Measurements from ENCODE around the gene HPX. TPM values are rescaled to one million over a fixed set of nuclear protein-coding genes. Genes with fewer than 3 reads are reported as not detected.

HPX gene
- total and polyA plus RNA-seq, 2 of the 13 experiments (the other 11 are each of a cell fraction or from before 2014, with no cell fraction given) = 9.2 to 57.4 TPM

DNA sequence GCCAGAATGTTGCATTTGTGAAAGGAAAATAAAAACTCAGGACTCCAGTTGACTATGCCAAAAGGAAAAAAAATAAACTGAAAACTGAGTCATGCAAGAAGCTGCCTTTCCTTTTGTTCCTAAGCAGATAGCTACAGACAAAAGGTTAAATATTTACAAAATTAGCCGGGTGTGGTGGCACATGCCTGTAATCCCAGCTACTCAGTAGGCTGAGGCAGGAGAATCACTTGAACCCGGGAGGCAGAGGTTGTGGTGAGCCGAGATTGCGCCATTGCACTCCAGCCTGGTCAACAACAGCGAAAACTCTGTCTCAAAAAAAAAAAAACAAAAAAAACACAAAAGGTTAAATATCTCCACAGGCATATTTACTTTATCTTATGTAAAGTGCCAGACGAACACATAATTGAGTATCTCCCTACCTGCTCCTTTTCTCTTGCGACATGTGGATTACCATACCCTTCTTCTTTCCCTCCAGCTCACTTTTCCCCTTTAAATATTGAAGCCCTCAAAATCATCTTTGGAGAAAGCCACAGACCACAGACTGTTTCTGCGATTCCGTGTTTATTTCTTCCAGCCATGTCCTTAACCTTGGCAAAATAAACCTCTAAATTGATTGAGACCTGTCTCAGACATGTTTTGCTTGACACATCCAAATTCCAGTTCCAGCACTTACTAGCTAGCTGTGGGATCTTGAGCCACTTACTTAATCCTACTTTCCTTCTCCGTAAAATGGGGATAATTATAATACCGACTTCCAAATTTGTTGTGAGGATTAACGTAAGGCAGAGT lies 52.8 kb downstream of the HPX start (continued):
- TF ChIP-seq EP300 (IDR thresholded peaks at IDR 0.05; ENCODE audit: low read depth in 2 of 2, low read length in 2 of 2) (no peak), EP300 (CRISPR knock-in tag; IDR thresholded peaks at IDR 0.05; ENCODE audit: borderline replicate concordance) (no peak), ZNF710 (CRISPR knock-in tag; IDR thresholded peaks at IDR 0.05; ENCODE audit: borderline replicate concordance) (no peak), IKZF4 (CRISPR knock-in tag; IDR thresholded peaks at IDR 0.05; ENCODE audit: borderline replicate concordance, low read depth, not compliant biosample characterization) (no peak), TOPORS (CRISPR knock-in tag; IDR thresholded peaks at IDR 0.05) (no peak), YY1 (IDR thresholded peaks at IDR 0.05; ENCODE audit: insufficient read depth, insufficient replicate concordance, low read depth, low read length) (no peak), ZNF629 (CRISPR knock-in tag; conservative IDR thresholded peaks at IDR 0.05) (0 out of 2 replicates have a peak, but pooled peaks have one; percentile 22), CEBPB (IDR thresholded peaks at IDR 0.05; ENCODE audit: borderline replicate concordance, low read depth, low read length) (no peak), ZNF687 (CRISPR knock-in tag; IDR thresholded peaks at IDR 0.05) (no peak), FIP1L1 (IDR thresholded peaks at IDR 0.05; ENCODE audit: borderline replicate concordance, insufficient read depth, low read depth, low read length) (no peak), FOXJ3 (CRISPR knock-in tag; IDR thresholded peaks at IDR 0.05; ENCODE audit: borderline replicate concordance) (0 out of 2 replicates have a peak, but pooled peaks have one; percentile 23), PHF21A (CRISPR knock-in tag; IDR thresholded peaks at IDR 0.05) (peak; percentile 38; the same call in 1 of the 2 replicates), PITX1 (CRISPR knock-in tag; IDR thresholded peaks at IDR 0.05) (no peak), ARID5B (CRISPR knock-in tag; IDR thresholded peaks at IDR 0.05) (peak; percentile 59; the same call in 1 of the 2 replicates), SMYD3 (CRISPR knock-in tag; IDR thresholded peaks at IDR 0.05) (no peak)
- TF ChIP-seq, protein P1, sequence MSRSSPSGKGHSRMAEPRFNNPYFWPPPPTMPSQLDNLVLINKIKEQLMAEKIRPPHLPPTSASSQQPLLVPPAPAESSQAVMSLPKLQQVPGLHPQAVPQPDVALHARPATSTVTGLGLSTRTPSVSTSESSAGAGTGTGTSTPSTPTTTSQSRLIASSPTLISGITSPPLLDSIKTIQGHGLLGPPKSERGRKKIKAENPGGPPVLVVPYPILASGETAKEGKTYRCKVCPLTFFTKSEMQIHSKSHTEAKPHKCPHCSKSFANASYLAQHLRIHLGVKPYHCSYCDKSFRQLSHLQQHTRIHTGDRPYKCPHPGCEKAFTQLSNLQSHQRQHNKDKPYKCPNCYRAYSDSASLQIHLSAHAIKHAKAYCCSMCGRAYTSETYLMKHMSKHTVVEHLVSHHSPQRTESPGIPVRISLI (CRISPR knock-in tag; IDR thresholded peaks at IDR 0.05; ENCODE audit: borderline replicate concordance) = peak; percentile 90

Data from HepG2 (cell line).